Esophagus (tissue), 2 donors: ENCODE results near the gene TTC28. TPM values are rescaled to one million over a fixed set of nuclear protein-coding genes. Genes with fewer than 3 reads are reported as not detected.

Source experiments
- H3K27ac ChIP-seq, 2 donors: one replicate each; pipeline ENCODE4 v1.5.1; 2013; ENCODE audit warnings: low read depth in 2 of 2, mild to moderate bottlenecking in 2 of 2, inconsistent platforms in 1 of 2, low read length in 1 of 2, moderate library complexity in 1 of 2
- H3K27me3 ChIP-seq, 2 donors: one replicate each; pipeline ENCODE4 v1.6.1; 2013; ENCODE audit warnings: low read length in 2 of 2, control low read depth in 1 of 2, mild to moderate bottlenecking in 1 of 2; ENCODE audit not compliant: insufficient read depth in 2 of 2, control insufficient read depth in 1 of 2
- H3K36me3 ChIP-seq, 2 donors: one replicate each; pipeline ENCODE4 v1.6.1; 2013; ENCODE audit warnings: low read length in 1 of 2; ENCODE audit not compliant: control insufficient read depth in 2 of 2, insufficient read depth in 2 of 2
- H3K4me1 ChIP-seq, 2 donors: one replicate each; pipeline ENCODE4 v1.6.1; 2013; ENCODE audit warnings: low read length in 1 of 2; ENCODE audit not compliant: control insufficient read depth in 2 of 2, insufficient read depth in 2 of 2
- H3K4me3 ChIP-seq, 2 donors: one replicate each; pipeline ENCODE4 v1.5.1; 2013; ENCODE audit warnings: low read length in 2 of 2, mild to moderate bottlenecking in 2 of 2, low read depth in 1 of 2, moderate library complexity in 1 of 2
- H3K9me3 ChIP-seq, 2 donors: one replicate each; pipeline ENCODE4 v1.6.1; 2013; ENCODE audit warnings: mild to moderate bottlenecking in 2 of 2, low read depth in 1 of 2, low read length in 1 of 2, moderate library complexity in 1 of 2; ENCODE audit not compliant: control insufficient read depth in 2 of 2, insufficient read depth in 1 of 2
- WGBS, 2 donors: extraction: QIAGEN DNeasy Blood & Tissue Kit; methylation state at CpG; one replicate each; pipeline ENCODE4 v1.1.7; 2013; 5-methylcytosine and 5-hydroxymethylcytosine counted together
- polyA plus RNA-seq, 2 donors: library from polyadenylated mRNA; stranded (reverse); fragments of 200-250 nt; gene quantifications; one replicate each; pipeline ENCODE4 v1.2.3, GENCODE V29; 2013
- donor health status: healthy with polysubstance abuse.
- donor health status: Bipolar disorder and iron deficiency.

TTC28 gene
- polyA plus RNA-seq, 2 donors: 1.4 to 2.6 TPM

- H3K4me3 ChIP-seq: no peak overlapping the region
- no peaks in the 10 kb centered on the region for H3K27me3 ChIP-seq
- no peaks in the 10 kb centered on the region for H3K36me3 ChIP-seq
- WGBS, 2 donors: 82 to 95% methylated on average over 2 of the region's 2 CpGs
- H3K9me3 ChIP-seq: no peaks in the 10 kb centered on the region
- H3K27ac ChIP-seq: no peak overlapping the region
- no peaks in the 10 kb centered on the region for H3K4me1 ChIP-seq
Observed at GRCh38 chr22:28425211-28425610, 254.4 kb downstream of the TTC28 start.

- Histone ChIP-seq H3K27me3 (no peaks in the 10 kb centered on the region), H3K36me3 (no peaks in the 10 kb centered on the region), H3K4me3 (no peak overlapping the region), H3K9me3 (no peaks in the 10 kb centered on the region), H3K27ac (no peak overlapping the region), H3K4me1 (no peaks in the 10 kb centered on the region)
- 92% methylated on average over 2 of the region's 2 CpGs for WGBS, 2 donors
Observed at GRCh38 chr22:28424427-28425080, 255.1 kb downstream of the TTC28 start.

GRCh38 chr22:28419919-28420318 lies 259.7 kb downstream of the TTC28 start:
- Histone ChIP-seq H3K36me3 (no peaks in the 10 kb centered on the region), H3K9me3 (no peaks in the 10 kb centered on the region), H3K27ac (no peak overlapping the region), H3K27me3 (no peaks in the 10 kb centered on the region), H3K4me1 (no peaks in the 10 kb centered on the region), H3K4me3 (no peak overlapping the region)
- WGBS, 2 donors: 74 to 87% methylated on average over 2 of the region's 2 CpGs

GRCh38 chr22:28418008-28418407 lies 261.6 kb downstream of the TTC28 start:
- Histone ChIP-seq H3K4me1 (no peaks in the 10 kb centered on the region), H3K27ac (no peak overlapping the region), H3K4me3 (no peak overlapping the region), H3K9me3 (no peaks in the 10 kb centered on the region), H3K36me3 (no peaks in the 10 kb centered on the region), H3K27me3 (no peaks in the 10 kb centered on the region)
- 93 to 94% methylated on average over 1 of the region's 1 CpG for WGBS, 2 donors

GRCh38 chr22:28417431-28417830 lies 262.2 kb downstream of the TTC28 start:
- H3K27me3 ChIP-seq: no peaks in the 10 kb centered on the region
- H3K9me3 ChIP-seq: no peaks in the 10 kb centered on the region
- WGBS, 2 donors: 76 to 96% methylated on average over 2 of the region's 2 CpGs
- H3K4me1 ChIP-seq: no peaks in the 10 kb centered on the region
- H3K27ac ChIP-seq: no peak overlapping the region
- no peak overlapping the region for H3K4me3 ChIP-seq
- H3K36me3 ChIP-seq: no peaks in the 10 kb centered on the region

- Histone ChIP-seq H3K27ac (no peak overlapping the region), H3K9me3 (no peaks in the 10 kb centered on the region), H3K36me3 (no peaks in the 10 kb centered on the region), H3K4me1 (no peaks in the 10 kb centered on the region), H3K4me3 (no peak overlapping the region), H3K27me3 (no peaks in the 10 kb centered on the region)
- WGBS, 2 donors: 100% methylated on average over 1 of the region's 1 CpG
Observed at GRCh38 chr22:28414913-28415312, 264.7 kb downstream of the TTC28 start.

GRCh38 chr22:28413612-28414399 lies 265.8 kb downstream of the TTC28 start:
- no peaks in the 10 kb centered on the region for H3K27me3 ChIP-seq
- WGBS, 2 donors: 48 to 54% methylated on average over 2 of the region's 2 CpGs
- H3K4me3 ChIP-seq: no peak overlapping the region
- no peaks in the 10 kb centered on the region for H3K36me3 ChIP-seq
- no peak overlapping the region for H3K27ac ChIP-seq
- H3K9me3 ChIP-seq: no peaks in the 10 kb centered on the region
- H3K4me1 ChIP-seq: no peaks in the 10 kb centered on the region

GRCh38 chr22:28412109-28412508 lies 267.5 kb downstream of the TTC28 start:
- Histone ChIP-seq H3K4me3 (no peak overlapping the region), H3K9me3 (no peaks in the 10 kb centered on the region), H3K27ac (no peak overlapping the region), H3K27me3 (no peaks in the 10 kb centered on the region), H3K36me3 (no peaks in the 10 kb centered on the region), H3K4me1 (no peaks in the 10 kb centered on the region)
- 92 to 100% methylated on average over 2 of the region's 2 CpGs for WGBS, 2 donors

GRCh38 chr22:28411125-28411524 lies 268.5 kb downstream of the TTC28 start:
- Histone ChIP-seq H3K27ac (no peak overlapping the region), H3K27me3 (no peaks in the 10 kb centered on the region), H3K36me3 (no peaks in the 10 kb centered on the region), H3K4me3 (no peak overlapping the region), H3K4me1 (no peaks in the 10 kb centered on the region), H3K9me3 (no peaks in the 10 kb centered on the region)
- WGBS, 2 donors: 82 to 83% methylated on average over 4 of the region's 4 CpGs
